Right renal cortex interstitium (tissue), 3 donors: ENCODE results near the gene ACOT13. TPM values are rescaled to one million over a fixed set of nuclear protein-coding genes. Genes with fewer than 3 reads are reported as not detected.
"Not testable (repeated sequence)": the region's sequence is repeated elsewhere in the genome, so short reads cannot be mapped to it uniquely, and the experiment has no call there.

Experiments
- DNase-seq, 3 donors: peaks; one replicate each; pipeline ENCODE4 v3.0.0-alpha.2; 2013; ENCODE audit warnings: low read depth in 3 of 3, low spot score in 2 of 3
- polyA plus RNA-seq, 3 donors: library from polyadenylated mRNA; unstranded; fragments of 120-200 nt; gene quantifications; one replicate each; pipeline ENCODE4 v1.2.1, GENCODE V29; 2013; ENCODE audit not compliant: insufficient read length in 3 of 3

Gene ACOT13
- polyA plus RNA-seq, 3 donors, result 42.4 to 47.4 (median 45.1) TPM

DNA sequence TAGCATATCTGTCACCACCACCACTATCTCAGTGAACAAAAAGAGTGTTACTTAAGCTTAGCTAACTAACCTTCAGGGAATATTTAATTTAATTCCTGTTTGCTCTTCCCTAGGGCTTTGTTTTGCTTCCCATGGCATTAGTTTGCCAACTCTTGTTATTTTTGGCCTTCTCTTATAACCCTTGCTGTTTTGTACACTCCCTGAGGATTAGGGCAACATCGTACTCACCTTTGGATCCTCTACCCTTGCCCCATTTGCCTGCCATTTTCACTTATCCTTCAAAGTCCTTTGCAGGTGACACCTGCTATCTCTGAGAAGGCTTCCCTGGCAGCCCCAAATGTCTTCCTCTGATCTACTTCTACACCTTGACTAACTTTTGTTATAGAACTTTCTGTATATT, 23.7 kb downstream of the ACOT13 start:
- DNase-seq, result no peak

DNA sequence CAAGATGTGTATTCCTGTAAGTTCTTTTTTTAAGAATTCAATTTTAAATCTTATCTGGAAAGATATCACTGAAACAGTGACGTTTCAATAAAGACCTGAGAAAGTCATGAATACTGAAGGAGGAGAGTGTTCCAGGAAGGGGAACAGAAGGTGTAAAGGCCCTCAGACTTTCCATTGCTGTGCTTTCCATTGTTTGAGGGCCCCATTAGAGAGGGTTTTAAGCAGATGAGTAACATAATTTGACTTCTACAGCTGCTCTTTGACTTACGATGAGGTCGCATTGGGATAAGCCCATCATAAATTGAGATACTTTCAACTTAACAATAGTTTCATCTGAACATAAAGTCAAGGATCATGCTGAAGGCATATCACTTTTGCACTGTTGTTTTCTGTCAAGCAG, 24.7 kb downstream of the ACOT13 start:
- no peak for DNase-seq

DNA sequence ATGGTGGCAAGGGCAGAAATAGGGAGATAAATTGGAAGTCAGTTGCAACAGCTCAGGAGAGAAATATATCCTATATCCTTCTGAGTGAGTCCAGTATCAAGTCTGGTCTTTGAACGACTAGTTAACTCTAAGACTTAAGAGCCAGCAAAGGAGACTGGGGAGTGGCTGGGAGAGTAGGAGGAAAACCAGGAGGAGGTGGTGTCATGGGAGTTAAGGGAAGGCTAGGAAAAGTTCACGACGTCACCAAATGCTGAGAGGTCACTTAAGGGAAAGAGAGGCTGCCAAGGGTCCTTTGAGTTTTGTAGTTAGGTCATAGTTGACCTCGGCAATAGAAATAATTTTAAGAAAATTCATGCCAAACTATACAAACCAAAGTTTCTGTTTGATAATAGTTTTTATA, 25.1 kb downstream of the ACOT13 start:
- no peak for DNase-seq

DNA sequence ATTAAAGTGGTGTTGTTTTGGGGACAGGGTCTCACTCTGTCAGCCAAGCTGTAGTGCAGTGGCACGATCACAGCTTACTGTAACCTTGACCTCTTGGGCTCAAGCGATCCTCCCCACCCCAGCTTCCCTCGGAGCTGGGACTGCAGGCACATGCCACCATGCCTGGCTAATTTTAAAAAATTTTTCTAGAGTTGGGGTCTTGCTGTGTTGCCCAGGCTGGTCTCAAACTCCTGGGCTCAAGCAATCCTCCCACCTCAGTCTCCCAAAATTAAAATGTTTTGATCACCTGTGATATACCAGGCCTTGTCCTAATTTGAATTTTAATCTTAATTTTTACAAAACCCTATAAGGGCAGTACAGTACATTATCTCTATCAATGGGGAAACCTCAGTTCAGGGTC, 25.5 kb downstream of the ACOT13 start:
- no peak for DNase-seq

DNA sequence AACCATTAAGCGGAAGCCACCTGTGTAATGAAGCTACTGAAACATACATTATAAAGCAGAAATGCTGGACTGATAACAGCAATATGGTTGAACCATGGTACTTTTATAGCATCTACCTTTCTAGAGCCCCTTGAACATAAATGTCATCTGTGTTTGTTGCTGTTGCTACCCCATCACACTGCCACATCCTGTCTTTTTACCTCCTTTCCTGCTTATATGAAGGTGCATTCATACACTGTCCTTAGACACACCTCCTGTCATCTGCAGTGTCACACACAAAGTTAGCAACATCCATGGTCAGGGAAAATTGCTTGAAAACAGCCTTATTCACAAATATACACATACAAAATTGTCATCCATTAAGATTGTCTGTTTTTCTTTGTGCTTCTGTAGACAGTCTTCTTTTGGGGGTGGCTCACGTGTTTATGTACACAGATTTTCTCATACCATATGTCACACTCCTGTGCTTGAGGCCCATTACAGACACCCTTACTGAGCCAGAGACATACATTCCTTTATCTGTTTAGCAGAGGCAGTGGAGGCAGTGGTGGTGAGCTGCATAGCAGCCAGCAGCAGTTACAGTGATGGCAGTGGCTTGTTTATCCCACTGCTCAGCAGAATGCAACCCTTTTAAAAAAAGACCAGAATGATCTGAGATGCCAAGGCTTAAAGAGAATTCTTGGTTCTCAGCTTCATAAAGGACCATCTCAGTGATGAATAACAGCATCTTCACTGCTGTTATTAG, 26.1 kb downstream of the ACOT13 start:
- DNase-seq, result no peak

DNA sequence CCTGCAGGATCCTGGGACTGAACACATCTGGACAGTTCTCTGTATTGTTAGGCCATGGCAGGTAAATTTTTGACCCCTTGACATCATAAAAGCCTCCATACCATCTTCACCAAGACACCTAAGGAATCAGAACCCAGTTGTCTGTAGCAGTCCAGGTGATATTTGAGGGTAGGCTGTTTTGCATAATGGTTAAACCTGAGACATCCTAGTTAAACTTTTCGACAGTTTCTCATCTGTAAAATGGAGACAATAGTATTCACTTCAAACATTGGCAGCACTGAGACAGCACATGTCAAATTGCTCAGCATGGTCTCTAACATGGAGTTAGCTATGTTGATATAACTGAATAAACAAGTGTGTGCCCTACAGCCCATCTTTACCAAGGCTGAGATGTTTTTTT, 27.3 kb downstream of the ACOT13 start:
- no peak for DNase-seq

DNA sequence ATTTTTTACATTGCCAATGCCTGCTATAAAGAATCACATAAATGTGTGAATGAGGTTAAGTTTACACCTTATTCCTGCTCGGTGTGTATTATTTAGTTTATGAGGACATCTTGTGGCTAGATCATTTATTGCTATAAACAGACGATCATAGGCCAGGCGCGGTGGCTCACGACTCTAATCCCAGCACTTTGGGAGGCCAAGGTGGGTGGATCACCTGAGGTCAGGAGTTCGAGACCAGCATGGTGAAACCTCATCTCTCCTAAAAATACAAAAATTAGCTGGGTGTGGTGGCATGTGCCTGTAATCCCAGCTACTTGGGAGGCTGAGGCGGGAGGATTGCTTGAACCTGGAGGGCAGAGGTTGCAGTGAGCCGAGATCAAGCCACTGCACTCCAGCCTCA, 28.8 kb downstream of the ACOT13 start:
- not testable (repeated sequence) for DNase-seq

DNA sequence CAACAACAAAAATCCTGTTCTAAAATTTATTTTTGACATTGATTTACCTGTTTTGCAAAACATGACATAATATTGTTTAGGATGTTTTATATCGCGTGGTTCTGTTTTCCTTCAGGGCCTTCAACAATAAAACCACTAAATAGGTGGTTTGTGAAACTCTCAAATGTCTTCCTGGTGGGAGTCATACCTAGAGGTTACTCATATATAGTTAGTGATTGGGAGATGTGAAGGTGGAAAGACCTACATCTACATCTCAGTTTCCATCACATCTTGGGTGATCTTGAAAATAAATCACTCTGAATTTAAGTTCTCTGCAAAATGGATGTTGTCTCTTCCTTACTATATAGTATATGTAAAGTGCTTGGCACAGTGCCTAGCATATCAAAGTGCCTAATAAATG, 29.2 kb downstream of the ACOT13 start:
- DNase-seq, result no peak

DNA sequence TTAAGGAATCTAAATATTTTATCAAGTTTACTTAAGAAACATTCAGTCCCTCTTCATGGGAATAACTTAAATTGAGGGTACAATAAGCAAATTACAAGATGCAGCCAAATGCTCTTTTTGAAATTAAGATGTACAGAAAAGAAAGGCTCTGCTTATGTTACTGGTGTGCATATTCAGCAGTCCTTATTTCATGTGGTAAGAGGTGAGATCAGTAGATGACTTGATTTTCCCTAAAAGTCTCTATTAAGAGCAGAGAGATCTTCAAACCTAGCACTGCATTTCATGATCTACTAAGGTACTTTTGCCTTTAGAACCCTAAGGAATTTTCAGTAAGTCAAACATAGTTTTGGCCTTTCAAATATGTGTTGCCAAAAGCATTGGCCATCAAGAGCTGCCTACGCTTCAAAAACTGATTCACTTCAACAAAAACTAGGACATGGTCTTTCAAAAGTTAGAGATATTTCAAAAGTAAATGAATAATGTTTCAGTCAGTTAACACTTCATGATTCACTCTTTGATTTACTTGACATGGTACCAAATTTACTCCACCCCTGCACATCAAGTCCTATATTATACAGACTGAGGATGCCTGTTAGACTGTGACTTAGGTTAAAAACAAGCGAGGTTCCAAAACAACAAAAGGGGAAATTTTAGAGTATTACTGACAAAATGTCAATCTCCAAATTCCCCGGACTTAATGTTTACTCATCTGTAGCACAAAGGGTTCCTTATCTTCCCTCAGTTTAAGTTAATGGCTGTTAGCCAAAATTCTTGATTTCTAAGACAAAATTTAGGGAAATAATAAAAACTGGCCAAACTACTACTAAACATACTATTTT, 32.9 kb downstream of the ACOT13 start:
- no peak for DNase-seq

DNA sequence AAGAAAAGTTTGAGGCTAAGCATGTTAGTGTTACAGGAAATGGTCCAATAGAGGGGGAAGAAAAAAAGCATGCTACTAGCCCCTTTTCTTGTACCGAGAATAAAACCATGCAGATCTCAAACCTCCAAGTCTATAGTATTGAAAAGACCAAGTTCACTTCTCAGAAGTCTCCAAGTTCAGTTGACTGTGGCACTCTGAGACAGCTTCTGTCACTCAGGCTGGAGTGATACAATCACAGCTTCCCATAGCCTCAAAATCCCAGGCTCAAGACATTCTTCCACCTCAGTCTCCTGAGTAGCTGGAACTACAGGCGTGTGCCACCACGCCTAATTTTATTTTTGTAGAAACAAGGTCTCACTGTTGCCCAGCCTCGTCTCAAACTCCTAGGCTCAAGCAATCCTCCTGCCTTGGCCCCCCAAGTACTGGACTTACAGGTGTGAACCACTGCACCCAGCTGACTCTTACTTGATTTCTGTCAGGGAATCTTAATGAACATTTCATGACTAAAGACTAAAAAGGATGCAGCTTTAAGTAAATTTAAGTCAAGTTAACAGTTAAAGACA, 35.9 kb downstream of the ACOT13 start:
- DNase-seq, result no peak

DNA sequence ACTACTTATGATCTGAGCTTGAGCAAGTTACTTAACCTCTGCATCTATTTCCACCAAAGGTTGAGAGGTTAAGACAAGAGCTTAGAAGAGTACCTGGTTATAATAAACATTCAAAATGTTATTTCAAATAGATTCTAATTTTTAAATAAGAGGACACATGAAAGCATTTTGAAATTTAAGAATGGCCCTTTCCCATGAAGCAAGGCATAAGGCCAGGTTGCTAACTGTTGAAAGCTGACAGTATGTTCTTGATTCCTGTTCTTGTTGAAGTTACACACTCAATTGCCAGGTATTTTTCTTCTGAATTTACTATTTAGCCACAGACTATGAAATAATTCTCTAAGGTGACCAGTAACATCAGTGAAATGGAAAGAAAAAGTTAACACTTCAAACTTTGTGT, 37.6 kb downstream of the ACOT13 start:
- DNase-seq, result no peak

DNA sequence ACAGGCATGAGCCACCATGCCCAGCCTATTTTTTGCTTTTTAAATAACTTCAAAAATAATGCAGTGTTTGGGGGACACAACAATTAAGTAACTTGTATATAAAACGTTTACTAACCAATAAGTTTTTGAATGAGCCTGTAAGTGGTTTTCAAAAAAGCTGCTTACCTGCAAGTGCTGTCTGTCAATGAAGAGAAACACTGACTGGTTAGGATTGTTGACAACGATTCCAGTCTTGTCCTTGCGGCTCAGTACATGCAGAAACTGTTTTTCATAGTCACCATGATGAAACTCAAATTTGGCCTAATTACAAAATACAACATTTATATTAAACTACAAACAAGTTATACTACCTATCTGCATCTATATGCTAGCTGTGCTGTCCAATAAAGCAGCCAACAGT, 41.7 kb downstream of the ACOT13 start:
- no peak for DNase-seq

DNA sequence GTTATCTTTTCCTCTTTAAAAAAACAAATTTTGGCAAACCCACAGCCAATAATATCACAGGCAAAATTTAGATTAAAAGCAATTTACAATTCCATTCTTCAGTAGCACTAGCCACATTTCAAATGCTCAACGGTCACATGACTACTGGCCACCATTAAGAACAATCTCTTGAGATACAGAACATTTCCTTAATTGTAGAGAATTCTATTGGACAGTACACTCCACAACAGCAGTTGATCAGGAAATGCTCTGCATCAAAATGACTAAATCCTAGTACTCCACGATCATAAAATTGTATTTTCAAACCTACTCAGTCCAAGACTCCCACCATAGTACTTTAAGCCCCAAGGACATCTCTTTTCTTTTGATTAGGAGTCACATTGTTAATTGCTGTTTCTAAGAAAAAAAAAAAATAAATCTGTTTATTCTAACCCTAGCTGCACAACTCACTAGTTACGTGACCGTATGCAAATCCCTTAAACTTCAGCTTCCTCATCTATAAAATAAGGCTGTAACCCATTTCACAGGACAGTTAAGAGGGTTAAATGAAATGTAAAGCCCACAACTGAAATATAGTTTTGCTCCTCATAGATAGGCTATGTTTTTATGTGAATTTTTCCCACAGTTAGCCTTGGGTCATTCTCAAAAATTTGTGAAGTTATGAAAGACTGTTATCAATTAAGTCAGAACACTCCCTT, 42.3 kb downstream of the ACOT13 start:
- DNase-seq, result no peak

DNA sequence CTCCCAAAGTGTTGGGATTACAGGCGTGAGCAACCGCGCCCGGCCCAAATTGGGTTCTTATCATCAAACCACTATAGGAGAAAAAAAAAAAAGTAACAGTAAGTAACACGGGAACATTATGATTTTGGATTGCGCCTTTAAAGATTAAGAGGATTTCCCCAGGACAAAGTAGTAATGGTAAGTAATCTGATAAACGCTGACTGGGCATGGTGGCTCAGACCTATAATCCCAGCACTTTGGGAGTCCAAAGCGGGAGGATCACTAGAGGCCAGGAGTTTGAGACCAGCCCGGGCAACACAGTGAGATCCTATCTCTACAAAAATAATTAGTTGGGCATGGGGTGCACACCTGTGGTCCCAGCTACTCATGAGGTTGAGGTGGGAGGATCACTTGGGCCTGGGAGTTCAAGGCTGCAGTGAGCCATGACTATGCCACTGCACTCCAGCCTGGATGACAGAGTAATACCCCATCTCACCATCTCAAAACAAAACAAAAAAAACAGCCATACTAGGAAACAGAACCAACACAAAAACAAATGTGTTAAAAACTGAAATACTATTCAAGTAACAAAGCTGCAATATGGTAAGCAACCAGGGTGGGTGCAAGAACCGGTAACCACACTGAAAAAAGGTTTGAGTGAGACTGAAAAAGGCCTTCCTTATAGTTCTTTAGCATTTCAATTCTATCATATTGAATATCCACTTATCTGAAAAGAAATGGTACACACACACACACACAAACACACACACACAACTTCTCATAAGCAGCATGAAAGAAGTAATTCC, 43.8 kb downstream of the ACOT13 start:
- no peak for DNase-seq

DNA sequence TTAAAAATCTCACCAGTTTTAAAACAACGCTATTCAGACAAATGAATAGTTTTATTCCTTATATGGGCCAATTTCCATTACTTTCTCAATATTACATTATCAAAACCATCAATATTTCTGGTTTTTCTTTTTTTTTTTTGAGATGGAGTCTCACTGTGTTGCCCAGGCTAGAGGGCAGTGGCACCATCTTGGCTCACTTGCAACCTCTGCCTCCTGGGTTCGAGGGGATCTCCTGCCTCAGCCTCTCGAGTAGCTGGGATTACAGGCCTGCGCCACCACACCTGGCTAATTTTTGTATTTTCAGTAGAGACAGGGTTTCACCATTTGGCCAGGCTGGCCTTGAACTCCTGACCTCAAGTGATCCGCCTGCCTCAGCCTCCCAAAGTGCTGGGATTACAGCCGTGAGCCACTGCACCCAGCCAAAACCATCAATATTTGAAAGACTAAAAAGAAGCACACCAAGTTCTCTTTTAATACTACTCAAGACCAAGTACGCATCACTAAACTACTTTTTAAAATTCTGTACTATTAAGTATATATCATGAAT, 49.8 kb downstream of the ACOT13 start:
- DNase-seq, result not testable (repeated sequence)

DNA sequence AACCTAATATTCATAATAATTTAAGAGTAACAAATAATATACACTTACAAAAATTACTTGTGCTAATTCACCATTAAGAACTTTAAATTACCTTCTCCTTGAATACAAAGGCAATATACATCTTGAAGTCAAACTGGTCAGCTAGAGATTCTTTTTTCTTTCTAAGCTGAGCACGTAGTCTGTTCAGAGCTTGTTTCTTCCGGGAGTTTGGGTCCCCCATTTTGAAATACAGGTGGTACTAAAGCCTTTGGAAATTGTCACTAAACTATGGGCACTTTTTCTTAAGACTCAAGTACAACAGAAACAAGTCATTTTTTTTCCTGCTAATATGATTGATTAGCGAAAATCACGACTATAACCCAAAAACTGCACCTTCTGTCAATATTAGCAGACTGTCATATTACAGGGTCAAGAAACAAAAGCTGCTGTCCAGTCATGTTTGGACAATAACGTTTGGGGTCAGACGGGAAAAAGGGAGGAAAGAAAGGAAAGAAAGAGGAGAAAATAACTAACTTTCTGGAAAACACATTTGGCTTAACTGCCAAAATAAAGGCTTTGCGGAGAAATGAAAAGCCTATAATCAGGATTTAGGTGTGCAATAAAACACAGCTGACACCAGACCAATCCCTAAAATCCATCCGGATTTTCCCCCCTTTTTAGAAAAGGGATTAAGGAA, 51.7 kb downstream of the ACOT13 start:
- DNase-seq, result no peak

DNA sequence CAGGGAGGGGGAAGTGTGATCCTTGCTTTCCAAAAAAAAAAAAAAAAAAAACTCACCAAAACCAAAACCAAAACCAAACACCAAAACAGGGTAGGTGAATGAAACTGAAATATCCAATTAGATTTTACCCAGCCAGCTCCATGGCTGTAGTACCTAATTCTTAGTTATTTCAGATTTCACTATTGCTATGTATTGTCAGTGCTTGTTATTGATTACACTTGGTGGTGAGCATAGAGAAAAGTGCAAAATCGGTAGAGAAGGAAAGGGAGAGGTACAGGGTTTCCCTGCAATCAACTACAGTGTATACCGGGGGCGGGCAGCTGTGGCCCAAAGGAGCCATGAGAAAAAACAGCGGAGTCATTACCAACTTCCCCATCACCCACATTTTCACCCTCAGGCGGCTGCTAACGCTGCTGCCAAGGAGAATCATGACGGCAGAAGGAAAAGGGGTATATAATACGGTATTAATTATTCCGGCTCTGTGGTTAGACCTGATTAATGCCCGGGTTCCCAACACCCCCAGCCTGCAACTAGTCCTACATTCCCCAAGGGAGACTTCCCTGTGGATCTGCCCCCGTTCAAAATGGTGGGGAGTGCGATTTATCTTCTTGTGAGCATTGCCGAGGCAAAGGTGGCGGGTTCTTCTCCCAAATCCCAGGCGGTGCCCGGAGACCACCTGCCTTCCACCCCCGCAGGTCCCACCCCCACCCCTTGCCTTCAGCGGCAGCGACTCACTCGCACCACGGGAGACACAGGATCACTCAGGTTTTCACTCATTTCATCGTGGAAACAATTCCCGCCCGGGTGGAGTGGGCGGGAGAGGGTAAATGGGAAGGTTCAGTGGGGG, 52.5 kb downstream of the ACOT13 start, which contains the start of gene C6orf62:
Gene C6orf62 (minus strand): TSS at position 30 of the 847 bp plus-strand sequence. CDS start 486 bp downstream, outside the sequence.
- no peak for DNase-seq

DNA sequence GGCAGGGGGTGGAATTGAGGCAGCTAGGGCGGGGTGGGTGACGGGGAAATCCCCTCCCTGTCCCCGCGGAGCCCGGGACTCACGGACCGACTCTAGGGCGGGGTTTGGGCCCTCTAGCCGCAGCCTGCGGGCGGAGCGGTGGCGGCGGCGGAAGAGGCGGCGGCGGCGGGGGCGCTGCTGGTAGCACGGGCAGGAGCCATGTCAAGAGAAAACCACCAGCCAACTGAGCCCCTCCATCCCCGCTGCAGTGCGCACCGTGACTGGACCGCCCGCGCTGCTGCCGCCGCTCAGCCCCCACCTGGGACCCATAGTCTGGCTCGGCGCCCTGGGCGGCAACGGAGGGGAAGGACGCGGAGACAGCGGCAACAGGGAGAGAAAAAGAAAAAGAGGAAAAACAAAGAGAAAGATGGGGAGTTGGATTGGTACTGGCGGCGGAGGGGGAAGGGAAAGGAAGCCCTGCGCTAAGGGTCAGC, 53.3 kb downstream of the ACOT13 start:
- no peak for DNase-seq
